Measurements from ENCODE around the gene SHOX.

- no peak for TF ChIP-seq CTCF (conservative IDR thresholded peaks at IDR 0.05 in 1 of 2, IDR thresholded peaks at IDR 0.05 in 1 of 2; ENCODE audit: low read depth in 1 of 2, low read length in 2 of 2)
- no peak for TF ChIP-seq EZH2 (IDR thresholded peaks at IDR 0.05; ENCODE audit: low read length, missing control alignments)
These were observed 5.0 kb downstream of the SHOX start for GRCh38 chrX:635428-636090.

Data from fibroblast of lung (primary cell).